ENCODE results near the gene GPR31. TPM values are rescaled to one million over a fixed set of nuclear protein-coding genes. Genes with fewer than 3 reads are reported as not detected.

GPR31 gene
- total RNA-seq, 1 experiment from 2014 or later = not detected

- Histone ChIP-seq H3K9me2 (ENCODE audit: insufficient read depth) (no peaks in the 10 kb centered on the region), H3K79me2 (ENCODE audit: low read depth) (no peaks in the 10 kb centered on the region), H3F3A (ENCODE audit: insufficient read depth, low read depth) (no peaks in the 10 kb centered on the region), H3K4me2 (no peak overlapping the region), H3K4me1 (replicated peaks; ENCODE audit: insufficient read depth) (no peaks in the 10 kb centered on the region), H3K36me3 (ENCODE audit: low read depth) (no peaks in the 10 kb centered on the region), H4K20me1 (ENCODE audit: insufficient read depth) (no peaks in the 10 kb centered on the region), H3K27ac (no peak overlapping the region), H3K27me3 (ENCODE audit: insufficient read depth, low read depth) (peaks cover 88% of the 10 kb centered on the region), H3K9me3 (ENCODE audit: insufficient read depth, low read depth) (no peaks in the 10 kb centered on the region), H2AFZ (no peak overlapping the region), H3K4me3 (no peak overlapping the region)
- POLR2A ChIA-PET (ENCODE audit: unreplicated experiment) = no interaction called here
- CTCF ChIA-PET = no interaction called here
- DNase-seq = no peak
- BruUV-seq (replicated peaks) = no TSS peak
- TF ChIP-seq EZH2 (IDR thresholded peaks at IDR 0.05; ENCODE audit: low read depth) (no peak), CTCF (conservative IDR thresholded peaks at IDR 0.05) (no peak)
- intact Hi-C loops (cut with micrococcal nuclease; ENCODE audit: unreplicated experiment) = no loop called here
These were observed 44.6 kb downstream of the GPR31 start for GRCh38 chr6:167113047-167113754.

GRCh38 chr6:167112421-167112820 is 45.4 kb downstream of the GPR31 start:
- Histone ChIP-seq H3K27ac (no peak overlapping the region), H2AFZ (no peak overlapping the region), H3K4me3 (no peak overlapping the region), H3K4me1 (replicated peaks; ENCODE audit: insufficient read depth) (no peaks in the 10 kb centered on the region), H3F3A (ENCODE audit: insufficient read depth, low read depth) (no peaks in the 10 kb centered on the region), H3K4me2 (no peak overlapping the region), H3K27me3 (ENCODE audit: insufficient read depth, low read depth) (peaks cover 88% of the 10 kb centered on the region), H3K9me2 (ENCODE audit: insufficient read depth) (no peaks in the 10 kb centered on the region), H3K9me3 (ENCODE audit: insufficient read depth, low read depth) (no peaks in the 10 kb centered on the region), H4K20me1 (ENCODE audit: insufficient read depth) (no peaks in the 10 kb centered on the region), H3K79me2 (ENCODE audit: low read depth) (no peaks in the 10 kb centered on the region), H3K36me3 (ENCODE audit: low read depth) (no peaks in the 10 kb centered on the region)
- no peak for DNase-seq
- POLR2A ChIA-PET (ENCODE audit: unreplicated experiment) = no interaction called here
- TF ChIP-seq CTCF (conservative IDR thresholded peaks at IDR 0.05) (no peak), EZH2 (IDR thresholded peaks at IDR 0.05; ENCODE audit: low read depth) (no peak)
- intact Hi-C loops (cut with micrococcal nuclease; ENCODE audit: unreplicated experiment) = no loop called here
- CTCF ChIA-PET = no interaction called here
- BruUV-seq (replicated peaks) = no TSS peak

- TF ChIP-seq CTCF (conservative IDR thresholded peaks at IDR 0.05) (no peak), EZH2 (IDR thresholded peaks at IDR 0.05; ENCODE audit: low read depth) (no peak)
- no TSS peak for BruUV-seq (replicated peaks)
- H3K4me3 ChIP-seq = no peak overlapping the region
- intact Hi-C loops (cut with micrococcal nuclease; ENCODE audit: unreplicated experiment) = no loop called here
- H3K9me2 ChIP-seq (ENCODE audit: insufficient read depth) = no peaks in the 10 kb centered on the region
- no peaks in the 10 kb centered on the region for H3K36me3 ChIP-seq (ENCODE audit: low read depth)
- no peaks in the 10 kb centered on the region for H3K4me1 ChIP-seq (replicated peaks; ENCODE audit: insufficient read depth)
- no peaks in the 10 kb centered on the region for H4K20me1 ChIP-seq (ENCODE audit: insufficient read depth)
- H2AFZ ChIP-seq = no peak overlapping the region
- H3K79me2 ChIP-seq (ENCODE audit: low read depth) = no peaks in the 10 kb centered on the region
- ChIA-PET POLR2A (ENCODE audit: unreplicated experiment) (no interaction called here), CTCF (no interaction called here)
- H3K27me3 ChIP-seq (ENCODE audit: insufficient read depth, low read depth) = peaks cover 94% of the 10 kb centered on the region
- H3K4me2 ChIP-seq = no peak overlapping the region
- H3K9me3 ChIP-seq (ENCODE audit: insufficient read depth, low read depth) = no peaks in the 10 kb centered on the region
- H3F3A ChIP-seq (ENCODE audit: insufficient read depth, low read depth) = no peaks in the 10 kb centered on the region
- DNase-seq = no peak
- no peak overlapping the region for H3K27ac ChIP-seq
These were observed 46.2 kb downstream of the GPR31 start for GRCh38 chr6:167111597-167111996.
